NCI-H1092 treated with DMSO at 0.1 percent for 48 hours (cell line): ENCODE data around the gene SIGLEC15.
"Not testable (repeated sequence)": the region's sequence is repeated elsewhere in the genome, so short reads cannot be mapped to it uniquely, and the experiment has no call there.

ENCODE experiments used
- DNase-seq: peaks from one replicate; lab custom pipeline; 2025; lab: John Stamatoyannopoulos, UW

The SIGLEC15 gene

GRCh38 chr18:45844938-45845337, 19.5 kb downstream of the SIGLEC15 start:
- peak; percentile 11 for DNase-seq

DNA sequence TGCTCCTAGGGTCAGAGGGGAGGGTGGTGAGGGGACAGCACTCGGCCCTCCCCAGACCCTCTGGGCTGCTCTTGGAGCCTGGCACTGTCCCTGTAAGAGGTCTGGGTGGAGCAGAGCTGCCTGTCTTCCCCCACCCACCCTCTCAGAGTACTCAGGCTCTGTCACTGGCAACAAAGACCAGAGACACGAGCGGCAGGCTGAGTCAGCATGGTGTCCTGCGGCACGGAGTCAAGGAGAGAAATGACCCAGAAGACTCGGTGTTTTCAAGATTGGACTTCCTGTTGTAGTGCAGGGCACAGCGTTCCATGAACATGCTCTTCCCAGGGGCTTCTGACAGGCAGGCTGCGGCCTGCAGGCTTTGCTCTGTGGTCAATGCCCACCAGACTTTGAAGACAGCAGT, 19.9 kb downstream of the SIGLEC15 start:
- DNase-seq, result no peak

- DNase-seq, result no peak
Observed at GRCh38 chr18:45847119-45847518, 21.6 kb downstream of the SIGLEC15 start.

- DNase-seq, result not testable (repeated sequence)
Observed at GRCh38 chr18:45848643-45849042, 23.2 kb downstream of the SIGLEC15 start.

DNA sequence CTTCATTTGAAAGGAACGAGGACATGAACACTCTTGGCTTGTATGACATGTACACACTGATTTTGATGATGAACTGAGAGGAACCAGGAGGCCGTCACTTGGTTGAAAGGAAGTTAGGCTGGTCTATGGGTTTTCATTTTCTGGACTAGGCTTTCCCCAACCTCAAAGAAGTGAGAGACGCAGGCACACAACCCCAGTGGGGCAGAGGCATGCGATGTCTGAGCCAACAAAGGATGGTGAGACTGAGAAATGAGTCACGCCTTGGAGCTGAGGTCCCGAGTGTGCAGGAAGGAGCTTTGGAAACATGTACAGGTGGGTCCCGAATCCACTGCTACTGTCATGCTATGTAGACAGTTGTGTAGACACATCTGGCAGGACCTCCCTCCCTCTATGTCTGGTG, 24.1 kb downstream of the SIGLEC15 start:
- DNase-seq, result no peak

GRCh38 chr18:45850021-45850420, 24.5 kb downstream of the SIGLEC15 start:
- DNase-seq, result no peak

GRCh38 chr18:45851161-45851925, 25.9 kb downstream of the SIGLEC15 start:
- DNase-seq, result no peak

DNA sequence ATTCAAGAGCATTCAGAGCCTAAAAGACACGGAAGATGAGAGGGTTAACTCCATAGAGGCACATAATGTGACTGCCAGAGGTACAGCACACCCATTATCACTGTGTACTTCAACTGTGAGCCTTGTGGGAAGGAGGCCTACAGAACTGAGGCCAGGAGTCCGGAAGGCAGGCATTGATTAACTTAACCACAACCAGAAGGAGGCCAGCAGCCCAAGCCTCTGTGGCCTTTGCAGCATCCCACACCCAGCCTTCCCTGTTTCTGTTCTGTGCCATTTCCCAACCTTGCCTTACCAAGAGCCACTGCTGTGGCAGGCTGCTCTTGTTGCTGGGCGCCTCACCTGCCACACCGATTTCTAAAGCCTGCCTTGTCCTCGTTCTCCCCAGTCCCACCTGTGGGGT, 27.2 kb downstream of the SIGLEC15 start:
- no peak for DNase-seq

GRCh38 chr18:45854036-45854586, 28.6 kb downstream of the SIGLEC15 start:
- DNase-seq, result no peak

DNA sequence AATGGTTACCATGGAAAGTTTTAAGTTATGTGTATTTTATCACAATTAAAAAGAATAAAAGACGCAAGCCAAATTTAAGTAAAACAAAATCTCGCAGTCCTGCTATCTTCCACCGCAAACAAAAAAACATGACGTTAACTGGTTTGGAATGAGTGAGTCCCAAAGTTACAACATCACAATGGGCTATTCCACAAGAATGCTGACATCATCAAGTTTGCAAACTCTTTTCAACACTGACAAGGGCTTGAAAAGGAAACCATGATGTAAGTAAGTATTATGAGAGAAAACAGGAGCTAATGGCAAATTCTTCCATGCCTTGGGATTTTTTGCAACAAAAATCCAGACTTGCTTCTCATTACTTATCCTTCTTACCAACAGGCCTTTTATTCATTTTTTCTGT, 31.1 kb downstream of the SIGLEC15 start:
- DNase-seq, result no peak

- no peak for DNase-seq
Observed at GRCh38 chr18:45859334-45859733, 33.9 kb downstream of the SIGLEC15 start.

DNA sequence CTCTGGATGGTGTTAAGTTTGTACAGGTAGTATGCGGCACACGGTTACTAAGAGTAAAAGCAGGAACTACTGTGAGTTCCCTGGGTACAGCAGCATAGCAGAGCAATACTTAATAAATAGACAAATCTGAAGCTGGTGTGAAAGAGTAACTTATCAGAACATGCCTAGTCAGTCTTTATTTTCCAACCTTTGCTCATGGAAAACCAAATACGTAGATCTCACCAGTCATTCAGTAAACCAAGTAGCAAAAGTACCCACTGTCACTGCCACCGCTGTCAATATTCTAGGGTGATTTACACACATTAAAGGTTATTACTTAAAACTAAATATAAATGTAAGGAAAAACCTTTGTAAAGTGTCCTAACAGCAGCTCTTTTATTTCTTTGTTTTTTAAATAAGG, 35.0 kb downstream of the SIGLEC15 start:
- no peak for DNase-seq

GRCh38 chr18:45860971-45861370, 35.5 kb downstream of the SIGLEC15 start:
- no peak for DNase-seq

GRCh38 chr18:45861926-45862325, 36.5 kb downstream of the SIGLEC15 start:
- DNase-seq, result no peak

- no peak for DNase-seq
Observed at GRCh38 chr18:45863469-45863868, 38.0 kb downstream of the SIGLEC15 start.

- DNase-seq, result no peak
Observed at GRCh38 chr18:45864081-45864480, 38.6 kb downstream of the SIGLEC15 start.

- no peak for DNase-seq
Observed at GRCh38 chr18:45865466-45865865, 40.0 kb downstream of the SIGLEC15 start.

DNA sequence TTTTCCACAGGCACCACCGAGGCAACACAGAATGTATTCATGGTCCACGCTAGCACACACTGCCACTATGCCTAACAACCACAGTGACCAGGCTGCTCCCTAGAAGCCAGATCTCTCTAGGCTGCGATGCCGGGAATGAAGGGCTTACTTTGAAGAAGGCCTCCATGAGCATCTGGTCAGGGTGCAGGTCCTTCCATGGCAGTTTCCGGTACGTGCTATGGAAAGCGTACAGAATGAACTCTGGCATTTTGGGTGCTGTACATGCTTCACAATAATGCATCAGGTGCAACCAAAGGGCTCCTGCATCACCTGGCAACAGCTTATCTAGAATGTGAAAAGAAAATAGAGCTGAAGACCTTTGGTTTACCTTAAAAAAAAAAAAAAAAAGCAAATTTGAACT, 44.9 kb downstream of the SIGLEC15 start:
- DNase-seq, result no peak

- DNase-seq, result no peak
Observed at GRCh38 chr18:45871431-45872084, 46.1 kb downstream of the SIGLEC15 start.

DNA sequence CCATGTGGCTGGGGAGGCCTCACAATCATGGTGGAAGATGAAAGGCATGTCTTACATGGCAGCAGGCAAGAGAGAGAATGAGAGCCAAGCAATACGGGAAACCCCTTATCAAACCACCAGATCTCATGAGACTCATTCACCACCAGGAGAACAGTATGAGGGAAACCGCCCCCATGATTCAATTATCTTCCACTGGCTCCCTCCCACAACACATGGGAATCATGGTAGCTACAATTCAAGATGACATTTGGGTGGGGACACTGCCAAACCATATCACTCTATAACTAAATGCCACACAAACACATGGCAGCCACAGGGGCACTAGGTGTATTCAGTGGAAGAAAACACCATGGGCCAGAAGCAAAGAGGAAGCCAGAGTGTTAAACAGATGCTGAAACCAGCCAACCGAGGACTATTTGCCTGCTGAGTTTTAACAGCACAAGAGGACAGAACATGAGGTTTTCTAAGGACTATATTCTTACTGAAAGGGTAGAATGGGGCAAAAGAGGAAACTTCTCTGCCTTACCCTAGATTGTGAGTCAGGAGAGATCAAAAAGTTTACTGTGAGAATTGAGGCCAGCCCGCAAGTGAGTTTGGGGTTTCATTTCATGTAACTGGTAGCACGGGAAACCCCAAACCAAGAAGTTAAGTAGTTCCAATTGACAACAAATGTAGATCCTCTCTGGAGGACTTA, 49.2 kb downstream of the SIGLEC15 start:
- DNase-seq, result no peak

GRCh38 chr18:45876161-45876560, 50.7 kb downstream of the SIGLEC15 start:
- no peak for DNase-seq

DNA sequence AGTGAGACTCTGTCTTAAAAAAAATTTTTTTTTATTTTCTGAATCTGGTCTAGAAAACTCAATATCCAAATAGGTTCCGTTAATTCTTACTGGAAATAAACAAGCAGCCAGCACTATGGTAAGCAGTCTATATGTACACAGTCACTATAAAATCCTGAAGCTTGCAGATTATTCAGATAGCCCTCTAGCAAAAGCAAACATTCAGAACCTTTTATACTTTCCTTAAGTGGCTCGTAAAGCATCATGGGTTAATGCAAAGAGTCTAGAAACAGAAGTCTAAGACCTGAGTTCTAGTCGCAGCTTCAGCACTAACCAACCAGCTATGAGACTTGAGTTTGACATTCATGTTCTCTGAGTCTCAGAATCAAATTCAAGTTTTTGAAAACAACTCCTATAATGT, 51.9 kb downstream of the SIGLEC15 start:
- no peak for DNase-seq
